Measurements from ENCODE around the gene VENTX.

VENTX gene

GRCh38 chr10:133201948-133202725, 35.5 kb upstream of the VENTX start:
- no peak for DNase-seq (ENCODE audit: low read depth)

- no peak for DNase-seq (ENCODE audit: low read depth)
Measured at GRCh38 chr10:133202778-133203651, 34.6 kb upstream of the VENTX start.

GRCh38 chr10:133203652-133204195, 33.9 kb upstream of the VENTX start:
- DNase-seq (ENCODE audit: low read depth), result no peak

GRCh38 chr10:133204226-133205015, 33.2 kb upstream of the VENTX start:
- no peak for DNase-seq (ENCODE audit: low read depth)

- no peak for DNase-seq (ENCODE audit: low read depth)
Measured at GRCh38 chr10:133205146-133205545, 32.5 kb upstream of the VENTX start.

- no peak for DNase-seq (ENCODE audit: low read depth)
Measured at GRCh38 chr10:133206356-133207040, 31.2 kb upstream of the VENTX start.

GRCh38 chr10:133207041-133207600, 30.5 kb upstream of the VENTX start:
- no peak for DNase-seq (ENCODE audit: low read depth)

- DNase-seq (ENCODE audit: low read depth), result no peak
Measured at GRCh38 chr10:133207627-133208026, 30.0 kb upstream of the VENTX start.

GRCh38 chr10:133208466-133208865, 29.2 kb upstream of the VENTX start:
- DNase-seq (ENCODE audit: low read depth), result no peak

- DNase-seq (ENCODE audit: low read depth), result no peak
Measured at GRCh38 chr10:133209117-133209516, 28.5 kb upstream of the VENTX start.

- DNase-seq (ENCODE audit: low read depth), result no peak
Measured at GRCh38 chr10:133209641-133210040, 28.0 kb upstream of the VENTX start.

GRCh38 chr10:133210398-133211140, 27.1 kb upstream of the VENTX start:
- no peak for DNase-seq (ENCODE audit: low read depth)

GRCh38 chr10:133211141-133211830, 26.4 kb upstream of the VENTX start:
- no peak for DNase-seq (ENCODE audit: low read depth)

GRCh38 chr10:133211959-133212852, 25.4 kb upstream of the VENTX start:
- DNase-seq (ENCODE audit: low read depth), result no peak

- no peak for DNase-seq (ENCODE audit: low read depth)
Measured at GRCh38 chr10:133212853-133213494, 24.7 kb upstream of the VENTX start.

- no peak for DNase-seq (ENCODE audit: low read depth)
Measured at GRCh38 chr10:133213641-133214467, 23.8 kb upstream of the VENTX start.
